Stomach (tissue), 4 donors: ENCODE data around the gene FMN2.

Experiments
- EP300 ChIP-seq: sonication (generic); formaldehyde crosslinking; IDR thresholded peaks from one replicate; pipeline ENCODE4 v1.6.1; 2017; ENCODE audit warnings: antibody characterized with exemption
- POLR2A ChIP-seq, 4 donors: fragments of 450-650 bp; IDR thresholded peaks; one replicate each; pipeline ENCODE4 v1.6.1; 2016; ENCODE audit warnings: antibody characterized with exemption in 4 of 4, control low read depth in 2 of 4, mild to moderate bottlenecking in 1 of 4, moderate library complexity in 1 of 4
- POLR2AphosphoS5 ChIP-seq, 3 donors: sonication (generic); formaldehyde crosslinking; IDR thresholded peaks; one replicate each; pipeline ENCODE4 v1.6.1; 2016; ENCODE audit warnings: antibody characterized with exemption in 3 of 3
- TF ChIP-seq, protein P1 (sequence below), 7 experiments: fragments of 450-650 bp in 4 of 7; fragments of 200-600 bp in 3 of 7; sonication (generic) in 3 of 7; IDR thresholded peaks; one replicate each; pipeline ENCODE4 v1.5.1; 2016 to 2019; ENCODE audit warnings: antibody characterized with exemption in 7 of 7, control low read depth in 2 of 7, mild to moderate bottlenecking in 1 of 7

- TF ChIP-seq, protein P1, sequence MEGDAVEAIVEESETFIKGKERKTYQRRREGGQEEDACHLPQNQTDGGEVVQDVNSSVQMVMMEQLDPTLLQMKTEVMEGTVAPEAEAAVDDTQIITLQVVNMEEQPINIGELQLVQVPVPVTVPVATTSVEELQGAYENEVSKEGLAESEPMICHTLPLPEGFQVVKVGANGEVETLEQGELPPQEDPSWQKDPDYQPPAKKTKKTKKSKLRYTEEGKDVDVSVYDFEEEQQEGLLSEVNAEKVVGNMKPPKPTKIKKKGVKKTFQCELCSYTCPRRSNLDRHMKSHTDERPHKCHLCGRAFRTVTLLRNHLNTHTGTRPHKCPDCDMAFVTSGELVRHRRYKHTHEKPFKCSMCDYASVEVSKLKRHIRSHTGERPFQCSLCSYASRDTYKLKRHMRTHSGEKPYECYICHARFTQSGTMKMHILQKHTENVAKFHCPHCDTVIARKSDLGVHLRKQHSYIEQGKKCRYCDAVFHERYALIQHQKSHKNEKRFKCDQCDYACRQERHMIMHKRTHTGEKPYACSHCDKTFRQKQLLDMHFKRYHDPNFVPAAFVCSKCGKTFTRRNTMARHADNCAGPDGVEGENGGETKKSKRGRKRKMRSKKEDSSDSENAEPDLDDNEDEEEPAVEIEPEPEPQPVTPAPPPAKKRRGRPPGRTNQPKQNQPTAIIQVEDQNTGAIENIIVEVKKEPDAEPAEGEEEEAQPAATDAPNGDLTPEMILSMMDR (IDR thresholded peaks at IDR 0.05) = no peak
- no peak for TF ChIP-seq POLR2A (IDR thresholded peaks at IDR 0.05)
- no peak for TF ChIP-seq EP300
- TF ChIP-seq POLR2AphosphoS5 (IDR thresholded peaks at IDR 0.05) = no peak
Observed at GRCh38 chr1:240212556-240212955, 120.9 kb downstream of the FMN2 start.
